GM18520 (cell line): Measurements from ENCODE around the gene PARN.
"Not testable (repeated sequence)": the region's sequence is repeated elsewhere in the genome, so short reads cannot be mapped to it uniquely, and the experiment has no call there.

Experiments
- ATAC-seq: cut with Tn5 transposase; IDR thresholded peaks from one replicate; pipeline ENCODE4 v1.9.1; 2021; ENCODE audit not compliant: unreplicated experiment

Gene PARN, protein sequence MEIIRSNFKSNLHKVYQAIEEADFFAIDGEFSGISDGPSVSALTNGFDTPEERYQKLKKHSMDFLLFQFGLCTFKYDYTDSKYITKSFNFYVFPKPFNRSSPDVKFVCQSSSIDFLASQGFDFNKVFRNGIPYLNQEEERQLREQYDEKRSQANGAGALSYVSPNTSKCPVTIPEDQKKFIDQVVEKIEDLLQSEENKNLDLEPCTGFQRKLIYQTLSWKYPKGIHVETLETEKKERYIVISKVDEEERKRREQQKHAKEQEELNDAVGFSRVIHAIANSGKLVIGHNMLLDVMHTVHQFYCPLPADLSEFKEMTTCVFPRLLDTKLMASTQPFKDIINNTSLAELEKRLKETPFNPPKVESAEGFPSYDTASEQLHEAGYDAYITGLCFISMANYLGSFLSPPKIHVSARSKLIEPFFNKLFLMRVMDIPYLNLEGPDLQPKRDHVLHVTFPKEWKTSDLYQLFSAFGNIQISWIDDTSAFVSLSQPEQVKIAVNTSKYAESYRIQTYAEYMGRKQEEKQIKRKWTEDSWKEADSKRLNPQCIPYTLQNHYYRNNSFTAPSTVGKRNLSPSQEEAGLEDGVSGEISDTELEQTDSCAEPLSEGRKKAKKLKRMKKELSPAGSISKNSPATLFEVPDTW

GRCh38 chr16:14629919-14630619 lies at the start of gene PARN:
TSS of gene PARN (minus strand) at chr16:14630260. CDS start at chr16:14630125, 135 bp downstream.
- ATAC-seq = peak; percentile 35

- no peak for ATAC-seq
These were observed 48.9 kb upstream of the PARN start for GRCh38 chr16:14678748-14679497.

DNA sequence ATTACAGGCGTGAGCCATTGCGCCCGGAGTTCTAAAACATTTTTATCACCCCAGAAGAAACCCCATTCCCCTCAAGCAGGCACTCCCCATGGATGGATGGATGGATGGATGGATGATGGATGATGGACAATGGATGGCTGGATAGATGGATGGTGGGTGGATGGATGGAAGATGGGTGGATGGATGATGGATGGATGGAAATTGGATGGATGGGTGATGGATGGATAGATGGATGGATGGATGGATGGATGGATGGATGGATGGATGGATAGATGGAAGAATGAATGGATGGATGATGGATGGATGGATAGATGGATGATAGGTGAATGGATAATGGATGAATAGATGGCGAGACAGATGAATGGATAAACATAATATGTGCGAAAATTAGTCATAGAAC lies 47.6 kb upstream of the PARN start:
- no peak for ATAC-seq

GRCh38 chr16:14676633-14677032 lies 46.6 kb upstream of the PARN start:
- ATAC-seq = no peak

- ATAC-seq = no peak
These were observed 42.4 kb upstream of the PARN start for GRCh38 chr16:14672403-14672971.

DNA sequence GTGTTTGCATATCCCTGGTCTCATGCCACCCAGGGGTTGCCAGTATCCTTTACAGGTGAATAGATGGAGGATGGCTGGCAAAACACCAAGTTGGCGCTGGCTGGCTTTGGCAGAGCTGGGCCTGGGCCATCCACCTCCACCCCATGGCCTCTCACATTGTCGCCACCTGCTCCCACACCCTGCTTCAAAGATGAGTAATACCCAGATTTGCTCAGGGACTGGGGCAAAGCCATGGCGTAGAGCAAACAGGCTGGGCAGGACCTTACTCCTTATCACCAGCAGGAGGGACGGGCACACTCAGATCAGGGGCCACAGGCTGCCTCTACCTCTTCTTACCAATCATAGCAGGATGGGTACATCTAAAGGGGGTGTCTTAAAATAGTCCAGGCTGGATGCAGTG lies 39.7 kb upstream of the PARN start:
- ATAC-seq = no peak

DNA sequence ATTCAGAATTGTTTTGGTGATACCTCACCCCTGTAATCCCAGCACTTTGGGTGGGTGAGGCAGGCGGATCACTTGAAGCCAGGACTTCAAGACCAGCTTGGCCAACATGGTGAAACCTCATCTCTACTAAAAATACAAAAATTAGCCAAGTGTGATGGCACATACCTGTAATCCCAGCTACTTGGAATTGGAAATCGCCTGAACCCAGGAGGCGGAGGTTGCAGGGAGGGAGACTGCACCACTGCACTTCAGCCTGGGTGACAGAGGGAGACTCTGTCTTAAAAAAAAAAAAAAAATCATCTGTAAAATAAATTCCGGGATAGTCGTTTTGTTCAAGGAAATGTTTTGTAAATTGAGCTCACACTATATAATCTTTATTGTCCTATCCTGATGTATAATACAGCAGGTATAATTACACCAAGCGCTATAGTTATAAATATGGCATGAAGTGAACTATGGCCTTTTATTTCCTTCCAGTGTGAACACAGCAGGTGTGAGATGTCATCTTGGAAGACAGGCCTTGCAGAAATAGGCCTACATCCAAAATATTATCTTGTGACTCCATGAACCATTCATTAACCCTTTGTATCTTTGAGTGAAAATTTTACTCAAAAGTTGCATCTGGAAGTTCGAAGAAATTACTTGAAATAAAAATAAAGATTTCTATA lies 38.6 kb upstream of the PARN start:
- no peak for ATAC-seq

- ATAC-seq = no peak
These were observed 37.5 kb upstream of the PARN start for GRCh38 chr16:14667347-14668266.

DNA sequence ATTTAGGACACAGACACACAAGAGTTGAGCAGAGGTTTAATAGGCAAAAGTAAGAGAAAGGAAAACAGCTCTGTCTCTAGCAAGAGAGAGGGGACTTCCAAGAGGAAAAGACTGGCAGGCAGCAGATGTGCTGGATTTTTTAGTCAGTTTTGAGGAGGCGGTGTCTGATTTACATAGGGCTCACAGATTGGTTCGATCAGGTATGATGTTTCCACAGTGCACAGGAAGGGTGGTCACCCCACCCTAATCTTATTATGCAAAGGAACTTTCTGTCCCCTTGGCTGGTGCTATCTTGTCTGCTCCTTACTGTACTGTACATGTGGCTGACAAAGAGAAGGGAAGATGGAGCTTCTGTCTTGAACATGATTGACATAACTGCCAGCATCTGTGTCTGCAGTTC lies 28.0 kb upstream of the PARN start:
- ATAC-seq = peak; percentile 64

GRCh38 chr16:14652726-14653125 lies 22.7 kb upstream of the PARN start:
- ATAC-seq = no peak

GRCh38 chr16:14650629-14651028 lies 20.6 kb upstream of the PARN start:
- no peak for ATAC-seq

- no peak for ATAC-seq
These were observed 19.8 kb upstream of the PARN start for GRCh38 chr16:14649816-14650215.

GRCh38 chr16:14641926-14642325 lies 11.9 kb upstream of the PARN start:
- ATAC-seq = no peak

DNA sequence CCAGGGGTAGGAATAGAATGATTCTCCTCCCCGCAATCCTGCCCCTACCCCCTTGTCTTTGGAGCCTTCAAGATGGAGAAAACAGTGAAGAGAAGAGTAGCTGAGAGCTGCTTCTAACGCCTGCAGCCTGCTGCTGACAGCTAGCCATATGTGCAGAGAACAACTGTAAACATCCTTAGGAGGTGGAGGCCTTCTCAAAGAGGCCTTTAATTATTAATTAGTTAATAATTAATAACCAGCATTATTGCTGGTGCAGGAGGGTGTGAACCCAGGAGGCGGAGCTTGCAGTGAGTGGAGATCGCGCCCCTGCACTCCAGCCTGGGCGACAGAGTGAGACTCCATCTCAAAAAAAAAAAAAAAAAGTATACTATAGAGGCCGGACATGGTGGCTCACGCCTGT lies 11.1 kb upstream of the PARN start:
- ATAC-seq = no peak

DNA sequence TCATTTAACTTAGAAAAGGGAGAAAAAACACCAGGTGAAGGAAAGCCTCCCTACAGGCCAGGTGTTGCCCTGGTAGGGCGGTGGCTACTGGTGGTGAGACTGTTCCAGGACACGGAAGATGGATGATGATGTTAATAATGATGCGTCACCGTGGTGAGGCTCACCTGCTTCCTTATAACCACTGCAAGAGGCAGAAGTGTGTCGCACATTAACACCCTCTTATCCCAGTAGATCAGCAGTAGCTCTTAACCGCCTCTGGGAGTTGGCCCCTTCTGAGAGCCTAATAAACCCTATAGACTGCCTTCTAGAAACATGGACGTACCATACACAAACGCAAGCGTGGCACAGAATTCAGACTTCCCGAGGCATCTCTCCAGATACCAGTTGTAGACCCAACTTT lies 10.5 kb upstream of the PARN start:
- ATAC-seq = no peak

GRCh38 chr16:14636951-14637240 lies 6.8 kb upstream of the PARN start:
- ATAC-seq = not testable (repeated sequence)

DNA sequence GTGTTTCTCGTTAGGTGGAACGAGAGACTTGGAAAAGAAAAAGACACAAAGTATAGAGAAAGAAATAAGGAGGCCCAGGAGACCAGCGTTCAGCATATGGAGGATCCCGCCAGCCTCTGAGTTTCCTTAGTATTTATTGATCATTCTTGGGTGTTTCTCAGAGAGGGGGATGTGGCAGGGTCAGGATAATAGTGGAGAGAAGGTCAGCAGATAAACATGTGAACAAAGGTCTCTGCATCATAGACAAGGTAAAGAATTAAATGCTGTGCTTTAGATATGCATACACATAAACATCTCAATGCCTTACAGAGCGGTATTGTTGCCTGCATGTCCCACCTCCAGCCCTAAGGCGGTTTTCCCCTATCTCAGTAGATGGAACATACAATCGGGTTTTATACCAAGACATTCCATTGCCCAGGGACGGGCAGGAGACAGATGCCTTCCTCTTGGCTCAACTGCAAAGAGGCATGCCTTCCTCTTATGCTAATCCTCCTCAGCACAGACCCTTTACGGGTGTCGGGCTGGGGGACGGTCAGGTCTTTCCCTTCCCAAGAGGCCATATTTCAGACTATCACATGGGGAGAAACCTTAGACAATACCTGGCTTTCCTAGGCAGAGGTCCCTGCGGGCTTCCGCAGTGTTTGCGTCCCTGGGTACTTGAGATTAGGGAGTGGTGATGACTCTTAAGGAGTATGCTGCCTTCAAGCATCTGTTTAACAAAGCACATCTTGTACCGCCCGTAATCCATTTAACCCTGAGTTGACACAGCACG lies 6.3 kb upstream of the PARN start:
- ATAC-seq = not testable (repeated sequence)

- ATAC-seq = no peak
These were observed 5.5 kb upstream of the PARN start for GRCh38 chr16:14635395-14636165.
